22Rv1 (cell line): Measurements from ENCODE around the gene FAAP100.

ENCODE experiments used
- ZFX ChIP-seq: fragments of 450-650 bp; IDR thresholded peaks from 2 replicates; pipeline ENCODE4 v1.6.1; 2017; ENCODE audit warnings: antibody characterized with exemption, borderline replicate concordance
- TF ChIP-seq, protein P1 (sequence below): fragments of 450-650 bp; IDR thresholded peaks from 2 replicates; pipeline ENCODE4 v1.5.1; 2017; ENCODE audit warnings: mild to moderate bottlenecking

DNA sequence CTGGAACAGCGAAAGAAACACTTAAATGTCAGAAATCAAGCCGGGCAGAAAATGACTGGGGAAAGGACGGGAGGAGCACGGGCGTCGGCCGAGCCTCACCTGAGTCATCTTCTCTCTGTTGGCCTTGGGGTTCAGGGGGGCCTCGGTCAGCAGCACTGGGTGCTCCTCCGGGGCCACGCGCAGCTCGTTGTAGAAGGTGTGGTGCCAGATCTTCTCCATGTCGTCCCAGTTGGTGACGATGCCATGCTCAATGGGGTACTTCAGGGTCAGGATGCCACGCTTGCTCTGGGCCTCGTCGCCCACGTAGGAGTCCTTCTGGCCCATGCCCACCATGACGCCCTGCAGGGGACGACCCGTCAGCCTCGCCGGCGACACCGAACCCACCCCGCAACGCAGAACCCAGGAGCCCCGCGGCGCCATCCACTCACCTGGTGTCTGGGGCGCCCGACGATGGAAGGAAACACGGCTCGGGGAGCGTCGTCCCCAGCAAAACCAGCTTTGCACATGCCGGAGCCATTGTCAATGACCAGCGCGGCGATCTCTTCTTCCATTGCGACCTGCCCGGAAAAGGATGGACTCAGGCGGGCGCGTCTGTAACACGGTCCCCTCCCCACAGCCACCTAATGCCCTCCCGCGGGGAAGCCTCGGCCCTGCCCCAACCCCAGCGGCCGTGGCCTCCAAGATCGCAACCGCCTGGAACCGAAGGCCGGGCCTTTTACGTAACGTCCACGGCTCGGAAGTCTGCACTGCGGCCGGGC, 40.2 kb downstream of the FAAP100 start:
- TF ChIP-seq, protein P1, sequence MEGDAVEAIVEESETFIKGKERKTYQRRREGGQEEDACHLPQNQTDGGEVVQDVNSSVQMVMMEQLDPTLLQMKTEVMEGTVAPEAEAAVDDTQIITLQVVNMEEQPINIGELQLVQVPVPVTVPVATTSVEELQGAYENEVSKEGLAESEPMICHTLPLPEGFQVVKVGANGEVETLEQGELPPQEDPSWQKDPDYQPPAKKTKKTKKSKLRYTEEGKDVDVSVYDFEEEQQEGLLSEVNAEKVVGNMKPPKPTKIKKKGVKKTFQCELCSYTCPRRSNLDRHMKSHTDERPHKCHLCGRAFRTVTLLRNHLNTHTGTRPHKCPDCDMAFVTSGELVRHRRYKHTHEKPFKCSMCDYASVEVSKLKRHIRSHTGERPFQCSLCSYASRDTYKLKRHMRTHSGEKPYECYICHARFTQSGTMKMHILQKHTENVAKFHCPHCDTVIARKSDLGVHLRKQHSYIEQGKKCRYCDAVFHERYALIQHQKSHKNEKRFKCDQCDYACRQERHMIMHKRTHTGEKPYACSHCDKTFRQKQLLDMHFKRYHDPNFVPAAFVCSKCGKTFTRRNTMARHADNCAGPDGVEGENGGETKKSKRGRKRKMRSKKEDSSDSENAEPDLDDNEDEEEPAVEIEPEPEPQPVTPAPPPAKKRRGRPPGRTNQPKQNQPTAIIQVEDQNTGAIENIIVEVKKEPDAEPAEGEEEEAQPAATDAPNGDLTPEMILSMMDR: no peak
- no peak for TF ChIP-seq ZFX
